Activated CD8-positive, alpha-beta memory T cell treated with anti-CD3 and anti-CD28 coated beads, Interleukin-2, amount 50 U/mL, for 24 hours (primary cell): ENCODE data around the gene NUDCD3.
"Not testable (repeated sequence)": the region's sequence is repeated elsewhere in the genome, so short reads cannot be mapped to it uniquely, and the experiment has no call there.

Source experiments
- DNase-seq: peaks from one replicate; pipeline ENCODE4 v3.0.0-alpha.2; 2020; ENCODE audit errors: extremely low read depth

Gene NUDCD3

DNA sequence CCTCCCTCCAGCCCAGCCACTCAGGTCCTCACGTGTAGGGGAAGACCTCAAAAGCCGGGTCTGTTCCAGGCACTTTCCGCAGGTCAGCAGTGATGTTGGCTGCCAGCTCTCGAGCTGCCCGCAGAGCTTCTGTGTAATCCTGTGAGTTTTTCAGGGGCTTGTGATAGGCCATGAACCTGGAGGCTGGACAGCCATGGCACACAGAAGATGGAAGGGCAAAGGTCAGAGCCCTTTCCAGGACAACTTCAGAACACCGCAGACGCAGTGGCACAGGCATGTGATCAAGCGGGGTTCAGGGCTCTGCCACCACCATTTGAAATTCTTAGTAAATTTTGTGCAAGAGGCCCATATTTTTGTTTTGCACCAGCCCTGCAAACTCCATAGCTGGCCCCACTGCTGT, 26.7 kb upstream of the NUDCD3 start:
- no peak for DNase-seq

DNA sequence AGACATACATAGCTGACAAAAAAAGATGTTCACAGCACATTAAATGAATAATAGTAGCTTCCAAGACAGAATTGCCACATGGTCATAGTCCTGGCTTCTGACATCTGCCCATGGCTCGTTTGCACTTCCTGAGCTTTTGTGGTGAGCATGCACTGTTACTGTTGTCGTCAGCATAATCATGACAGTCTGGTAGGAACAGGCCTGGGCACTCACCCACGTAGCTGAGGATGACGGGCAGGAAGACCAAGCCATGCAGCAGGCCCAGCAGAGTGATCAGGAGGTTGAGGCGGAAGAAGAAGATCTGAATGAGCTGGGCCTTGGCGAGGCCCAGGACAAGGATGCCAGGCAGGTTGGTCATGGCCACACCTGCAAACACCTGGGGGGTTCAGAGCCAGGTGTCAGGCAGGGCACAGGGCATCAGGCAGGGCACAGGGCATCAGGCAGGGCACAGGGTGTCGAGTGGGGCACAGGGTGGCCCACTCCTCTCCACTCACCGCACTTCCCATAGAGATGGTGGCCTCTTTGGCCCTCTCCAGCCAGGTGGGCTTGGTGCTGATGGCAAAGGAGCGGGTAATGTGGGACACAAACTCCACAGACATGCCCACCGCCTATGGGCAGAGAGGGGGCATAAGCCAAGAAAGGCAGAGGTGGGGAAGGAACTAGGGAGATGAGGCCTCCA, 25.3 kb upstream of the NUDCD3 start:
- DNase-seq: no peak

DNA sequence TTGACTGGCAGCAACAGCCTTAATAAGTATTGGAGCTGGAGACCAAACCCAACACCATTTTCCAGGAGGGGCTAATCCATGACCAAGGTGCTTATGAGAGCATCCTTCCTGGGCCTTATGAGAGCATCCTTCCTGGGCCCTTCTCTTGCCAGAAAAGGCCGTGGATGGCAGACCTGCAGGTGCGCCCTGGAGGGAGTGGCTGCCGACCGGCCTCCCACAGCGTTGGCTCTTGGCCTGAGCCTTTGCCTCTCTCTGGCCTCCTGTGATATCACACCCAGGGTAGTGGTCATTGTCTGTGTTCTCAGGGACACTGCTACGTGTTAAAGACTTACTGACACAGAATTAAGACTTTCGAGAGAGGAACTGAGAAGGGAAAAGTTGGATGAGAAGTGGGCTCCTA, 22.3 kb upstream of the NUDCD3 start:
- DNase-seq: no peak

DNA sequence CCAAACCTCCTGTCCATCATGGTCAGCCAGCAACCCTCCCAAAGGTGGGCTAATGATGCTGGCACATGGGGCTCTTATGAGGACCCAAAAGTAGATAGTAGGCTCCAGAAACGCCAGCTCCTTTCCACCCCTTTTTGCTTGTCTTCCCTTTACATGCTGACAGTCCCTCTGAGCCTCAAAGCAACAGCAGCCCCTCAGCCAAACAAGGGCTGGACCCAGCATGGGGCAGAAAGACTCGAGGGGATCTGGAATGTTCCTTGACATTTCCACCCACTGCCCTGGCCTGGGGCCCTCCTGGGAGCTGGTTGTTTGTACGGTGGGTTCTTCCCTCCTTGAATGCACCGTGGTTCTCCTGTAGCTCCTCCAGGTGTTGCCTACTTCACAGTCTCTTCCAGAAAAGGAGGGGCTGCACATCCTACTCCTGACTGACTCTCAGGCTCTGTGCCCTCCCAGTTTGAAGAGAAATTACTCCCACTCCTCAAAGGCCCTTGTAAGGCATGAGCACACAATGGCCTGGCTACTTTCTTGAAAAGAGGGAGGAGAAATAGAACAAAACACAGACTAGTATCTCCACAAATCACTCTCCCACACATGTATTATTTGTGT, 21.5 kb upstream of the NUDCD3 start:
- DNase-seq: no peak

DNA sequence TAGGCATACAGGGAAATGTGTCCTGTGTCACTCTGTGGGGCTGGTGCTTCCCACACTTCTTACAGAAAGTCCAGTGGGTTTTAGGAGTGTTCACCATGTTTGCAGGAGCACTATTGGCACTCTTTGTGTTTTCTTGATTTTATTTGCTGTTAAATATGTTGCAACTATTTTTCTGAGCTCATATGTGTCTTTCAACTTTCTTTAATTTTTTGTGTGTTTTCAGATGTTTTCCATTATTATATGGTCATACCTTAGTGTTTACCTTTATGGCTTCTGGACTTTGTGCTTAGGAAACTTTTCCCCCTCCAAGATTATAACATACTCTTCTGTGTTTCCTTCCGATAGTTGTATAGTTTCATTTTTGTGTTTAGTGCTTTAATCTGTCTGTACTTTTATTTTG, 20.8 kb upstream of the NUDCD3 start:
- DNase-seq: no peak

DNA sequence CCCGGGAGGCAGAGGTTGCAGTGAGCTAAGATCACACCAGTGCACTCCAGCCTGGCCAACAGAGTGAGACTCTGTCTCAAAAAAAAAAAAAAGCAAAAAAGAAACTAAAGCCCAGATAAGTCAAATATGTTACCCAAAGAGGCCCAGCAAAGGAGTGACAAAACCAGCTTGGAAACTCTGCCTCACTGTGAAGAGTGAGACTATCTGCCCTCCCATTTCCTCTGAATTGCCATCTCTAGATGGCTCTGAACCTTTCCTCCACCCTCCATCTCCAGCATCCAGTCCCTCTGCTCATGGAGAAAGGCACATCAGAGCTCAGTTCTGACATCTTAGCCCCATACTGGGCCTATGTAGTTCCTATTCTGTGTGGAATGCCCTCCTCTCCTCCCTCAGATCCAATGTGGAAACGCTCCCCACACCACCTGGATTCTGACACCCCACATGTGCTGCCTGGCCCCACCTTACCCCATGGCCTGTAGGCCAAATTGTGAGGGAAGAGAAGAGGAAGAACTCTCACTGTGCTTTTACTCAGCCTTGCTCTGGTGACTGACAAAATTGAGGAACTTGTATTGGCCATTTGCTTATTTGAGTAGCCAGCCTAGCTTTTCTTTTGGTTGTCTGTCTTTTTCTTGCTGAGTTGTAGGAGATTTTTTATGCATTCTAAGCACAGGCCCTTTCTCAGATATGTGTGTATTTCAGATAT, 18.0 kb upstream of the NUDCD3 start:
- no peak for DNase-seq

DNA sequence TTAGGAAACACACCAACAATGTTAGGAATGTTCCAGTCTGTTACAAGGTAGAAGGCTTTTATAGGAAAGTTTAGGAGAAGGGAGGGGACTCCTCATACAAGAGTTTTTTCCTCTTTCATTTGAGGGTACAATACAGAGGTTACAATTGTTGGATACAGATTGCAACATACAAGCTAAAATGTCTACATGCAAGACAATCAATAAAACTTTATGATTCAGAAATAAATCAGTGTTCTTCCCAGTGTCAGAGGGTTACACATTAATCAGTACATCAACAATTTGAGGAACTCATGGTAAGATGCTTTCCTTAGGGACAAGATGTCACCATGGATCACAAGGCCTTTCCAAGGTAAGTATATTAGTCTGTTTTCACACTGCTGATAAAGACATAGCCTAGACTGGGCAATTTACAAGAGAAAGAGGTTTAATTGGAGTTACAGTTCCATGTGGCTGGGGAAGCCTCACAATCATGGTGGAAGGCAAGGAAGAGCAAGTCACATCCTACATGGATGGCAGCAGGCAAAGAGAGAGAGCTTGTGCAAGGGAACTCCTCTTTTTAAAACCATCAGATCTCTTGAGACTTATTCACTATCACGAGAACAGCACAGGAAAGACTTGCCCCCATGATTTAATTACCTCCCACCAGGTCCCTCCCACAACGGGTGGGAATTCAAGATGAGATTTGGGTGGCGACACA, 16.3 kb upstream of the NUDCD3 start:
- DNase-seq: not testable (repeated sequence)

DNA sequence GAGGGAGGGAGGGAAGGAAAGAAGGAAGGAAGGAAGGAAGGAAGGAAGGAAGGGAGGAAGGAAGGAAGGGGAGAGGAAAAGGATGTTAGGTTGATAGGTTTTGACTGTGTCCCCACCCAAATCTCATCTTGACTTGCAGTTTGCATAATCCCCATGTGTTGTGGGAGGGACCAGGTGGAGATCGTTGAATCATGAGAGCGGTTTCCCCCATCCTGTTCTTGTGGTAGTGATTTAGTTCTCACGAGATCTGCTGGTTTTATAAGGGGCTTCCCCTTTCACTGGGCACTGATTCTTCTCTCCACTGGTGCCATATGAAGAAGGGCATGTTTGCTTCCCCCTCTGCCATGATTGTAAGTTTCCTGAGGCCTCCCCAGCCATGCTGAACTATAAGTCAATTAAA, 15.1 kb upstream of the NUDCD3 start:
- no peak for DNase-seq

DNA sequence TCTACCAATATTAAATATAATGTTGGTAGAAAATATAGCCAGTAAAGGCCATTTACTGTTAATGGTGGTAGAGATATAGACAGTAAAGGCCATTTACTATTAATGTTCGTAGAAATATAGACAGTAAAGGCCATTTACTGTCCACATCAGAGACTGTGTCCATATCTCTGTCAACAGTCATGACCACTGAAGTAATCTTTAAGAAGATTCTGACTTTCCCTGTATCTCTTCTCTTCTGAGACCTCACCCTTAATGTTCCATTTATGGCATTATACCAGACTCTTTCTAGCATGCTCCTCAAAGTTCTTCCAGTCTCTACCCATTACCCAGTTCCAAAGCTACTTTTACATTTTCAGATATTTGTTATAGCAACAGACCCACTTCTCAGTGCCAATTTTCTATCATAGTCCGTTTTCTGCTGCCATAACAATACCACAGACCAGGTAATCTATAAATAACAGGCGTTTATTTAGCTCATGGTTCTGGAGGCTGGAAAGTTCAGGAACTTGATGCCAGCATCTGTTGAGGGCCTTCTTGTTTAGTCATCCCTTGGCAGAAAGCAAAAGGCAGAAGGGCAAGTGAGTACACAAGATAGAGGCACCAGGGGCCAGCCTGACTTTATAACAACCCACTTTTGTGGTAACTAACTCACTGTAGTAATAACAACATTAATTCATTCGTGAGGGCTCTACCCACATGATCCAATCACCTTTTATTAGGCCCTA, 7.9 kb upstream of the NUDCD3 start:
- DNase-seq: no peak

DNA sequence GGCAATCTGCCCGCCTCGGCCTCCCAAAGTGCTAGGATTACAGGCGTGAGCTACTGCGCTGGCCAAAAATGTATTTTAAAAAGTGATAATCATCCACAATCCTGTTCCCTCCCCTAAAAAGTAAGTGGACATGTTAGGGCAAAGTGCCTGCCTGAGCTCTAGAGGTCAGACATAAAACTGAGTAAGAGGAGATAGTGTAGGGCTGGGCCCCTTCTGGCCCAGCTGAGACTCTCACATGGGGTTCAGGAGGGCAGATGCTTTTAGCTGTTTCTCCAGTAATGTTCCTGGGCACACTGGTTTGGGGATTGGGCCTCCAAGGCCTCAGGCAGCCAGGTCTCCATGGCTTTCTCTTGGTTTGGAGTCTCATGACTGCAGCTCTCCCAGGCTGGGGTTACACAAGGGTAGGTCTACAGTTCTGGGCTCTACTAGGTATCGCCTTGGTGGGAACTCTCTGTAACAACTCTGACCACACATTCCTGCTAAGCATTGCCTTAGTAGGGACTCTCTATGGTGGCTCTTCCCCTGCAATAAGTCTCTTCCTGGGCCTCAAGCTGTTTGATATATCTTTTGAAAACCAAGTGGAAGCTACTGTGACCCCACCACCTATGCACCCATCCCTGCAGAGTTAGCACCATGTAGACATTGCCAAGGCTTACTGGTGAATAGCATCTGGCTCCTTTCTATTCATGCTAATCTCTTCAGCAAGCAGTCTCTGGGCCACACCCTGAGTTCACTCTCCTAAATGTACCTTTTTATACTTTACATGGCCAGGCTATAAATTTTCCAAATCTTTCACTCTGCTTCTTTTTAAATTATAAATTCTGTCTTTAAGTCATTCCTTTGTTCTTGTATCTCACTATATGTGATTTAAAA, 6.9 kb upstream of the NUDCD3 start:
- DNase-seq: no peak

DNA sequence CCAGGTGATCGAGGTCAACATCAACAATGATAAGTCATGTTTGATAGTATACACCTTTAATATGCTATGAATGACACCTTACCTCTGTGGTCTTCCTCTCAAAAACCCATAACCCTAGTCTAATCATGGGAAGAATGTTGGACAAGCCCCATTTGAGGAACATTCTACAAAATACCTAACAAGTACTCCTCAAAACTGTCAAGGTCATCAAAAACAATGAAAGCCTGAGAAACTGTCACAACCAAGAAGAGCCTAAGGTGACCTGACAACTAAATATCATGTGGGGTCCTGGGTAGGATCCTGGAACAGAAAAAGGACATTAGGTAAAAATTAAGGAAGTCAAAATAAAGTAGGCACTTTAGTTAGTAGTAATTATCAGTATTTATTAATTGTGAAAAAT, 5.9 kb upstream of the NUDCD3 start:
- no peak for DNase-seq

DNA sequence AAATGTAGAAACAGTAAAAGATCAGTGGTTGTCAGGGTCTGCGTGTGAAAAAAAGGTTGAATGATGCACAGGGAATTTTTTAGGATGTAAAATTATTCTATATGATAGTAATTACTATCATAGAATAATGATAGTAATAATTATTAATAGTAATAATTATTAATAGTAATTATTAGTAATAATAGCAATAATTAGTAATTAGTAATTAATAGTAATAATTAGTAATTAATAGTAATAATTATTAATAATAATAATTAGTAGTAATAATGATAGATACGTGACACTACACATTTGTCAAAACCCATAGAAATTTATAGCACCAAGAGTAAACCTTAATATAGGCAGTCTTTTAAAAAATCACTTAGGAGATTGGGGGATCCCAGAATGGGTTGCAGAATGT, 4.5 kb upstream of the NUDCD3 start:
- no peak for DNase-seq

DNA sequence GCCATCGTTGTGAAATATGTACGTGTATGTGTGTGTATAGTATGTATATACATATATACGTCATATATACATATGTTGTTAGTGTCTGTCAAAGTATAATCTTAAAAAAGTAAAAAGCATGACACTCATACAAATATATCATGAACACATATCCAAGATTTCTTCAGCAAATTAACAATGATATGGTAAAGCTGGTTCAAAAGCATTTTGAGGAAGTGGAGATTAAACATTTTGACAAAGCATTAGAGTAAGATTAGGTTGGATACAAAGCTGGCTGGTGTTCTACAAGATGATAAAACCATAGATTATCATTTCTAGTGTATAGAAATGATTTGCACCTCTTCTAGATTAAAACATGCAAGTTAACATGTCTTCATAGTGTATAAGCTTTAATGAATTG, 771 bp upstream of the NUDCD3 start:
- DNase-seq: no peak

DNA sequence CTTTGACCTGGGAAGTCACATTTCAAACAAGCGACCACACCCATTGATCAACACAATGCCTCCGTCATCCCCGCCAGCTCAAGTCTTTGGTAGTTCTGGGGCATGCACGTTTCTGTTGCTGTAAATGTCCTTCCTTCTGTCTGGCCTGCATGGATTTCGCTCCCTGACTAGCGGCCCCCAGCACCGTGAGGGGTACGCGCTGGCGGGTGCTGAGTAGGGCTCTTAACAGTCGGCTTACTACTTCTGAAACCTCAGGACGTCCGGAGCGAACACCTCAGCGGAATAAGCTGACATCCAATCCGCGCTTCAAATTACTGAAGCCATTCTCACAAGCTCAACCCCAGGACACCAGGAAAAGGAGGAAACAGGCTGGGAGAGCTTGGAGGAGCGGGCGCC, 505 bp downstream of the NUDCD3 start:
- DNase-seq: no peak

DNA sequence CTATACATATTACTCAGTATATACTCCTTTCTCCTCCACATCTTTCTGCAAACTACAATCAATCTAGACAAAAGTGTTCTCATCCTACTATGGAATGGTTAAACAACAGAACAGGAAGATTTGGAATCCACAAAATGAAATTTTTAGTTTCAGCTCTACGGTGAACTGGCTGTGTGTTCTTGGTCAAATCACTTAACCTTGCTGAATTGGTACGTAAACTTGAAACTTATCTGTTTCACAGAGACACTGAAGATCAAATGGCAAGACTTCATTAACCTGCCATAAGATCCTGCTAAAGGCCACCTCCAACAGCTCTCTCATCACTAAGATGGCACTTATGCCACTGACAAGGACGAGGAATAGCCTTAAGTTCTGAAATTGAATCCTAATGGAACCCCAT, 1.5 kb downstream of the NUDCD3 start:
- DNase-seq: no peak

DNA sequence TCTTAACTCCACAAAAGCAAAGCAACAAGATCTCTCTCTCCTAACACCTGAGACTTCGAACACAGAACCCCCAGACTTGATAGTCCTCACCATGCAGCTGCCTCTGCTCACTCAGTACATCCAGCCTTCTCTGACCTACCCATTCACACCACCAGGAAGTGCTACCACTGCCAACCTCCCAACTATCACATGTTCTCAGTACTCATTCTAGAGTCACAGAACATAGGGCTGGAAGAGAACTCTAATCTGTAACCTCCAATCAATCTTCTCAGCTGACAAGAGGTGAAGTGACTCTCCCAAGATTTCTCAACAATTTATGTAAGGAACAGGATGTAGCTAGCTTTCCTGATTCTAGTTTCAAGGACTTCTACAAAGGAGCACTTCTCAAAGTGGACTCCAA, 3.8 kb downstream of the NUDCD3 start:
- no peak for DNase-seq

DNA sequence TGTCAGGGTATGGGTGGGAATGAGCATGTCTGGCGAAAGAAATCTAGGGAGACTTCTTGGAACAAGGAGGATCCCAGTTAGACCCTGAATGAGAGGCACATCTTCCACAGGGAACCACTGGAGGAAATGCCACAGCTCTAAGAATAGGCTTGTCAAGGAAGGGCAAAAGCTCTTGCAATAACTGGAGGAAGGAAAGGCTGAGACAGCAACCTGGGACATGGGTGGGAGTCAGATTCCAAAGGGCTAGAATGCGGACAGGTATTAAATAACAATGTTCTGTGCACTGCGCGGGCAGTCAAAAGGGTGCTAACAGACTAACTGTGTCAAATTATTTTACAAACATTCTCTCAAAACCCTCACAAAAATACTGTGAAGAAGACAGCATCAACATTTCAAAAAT, 4.5 kb downstream of the NUDCD3 start:
- no peak for DNase-seq

DNA sequence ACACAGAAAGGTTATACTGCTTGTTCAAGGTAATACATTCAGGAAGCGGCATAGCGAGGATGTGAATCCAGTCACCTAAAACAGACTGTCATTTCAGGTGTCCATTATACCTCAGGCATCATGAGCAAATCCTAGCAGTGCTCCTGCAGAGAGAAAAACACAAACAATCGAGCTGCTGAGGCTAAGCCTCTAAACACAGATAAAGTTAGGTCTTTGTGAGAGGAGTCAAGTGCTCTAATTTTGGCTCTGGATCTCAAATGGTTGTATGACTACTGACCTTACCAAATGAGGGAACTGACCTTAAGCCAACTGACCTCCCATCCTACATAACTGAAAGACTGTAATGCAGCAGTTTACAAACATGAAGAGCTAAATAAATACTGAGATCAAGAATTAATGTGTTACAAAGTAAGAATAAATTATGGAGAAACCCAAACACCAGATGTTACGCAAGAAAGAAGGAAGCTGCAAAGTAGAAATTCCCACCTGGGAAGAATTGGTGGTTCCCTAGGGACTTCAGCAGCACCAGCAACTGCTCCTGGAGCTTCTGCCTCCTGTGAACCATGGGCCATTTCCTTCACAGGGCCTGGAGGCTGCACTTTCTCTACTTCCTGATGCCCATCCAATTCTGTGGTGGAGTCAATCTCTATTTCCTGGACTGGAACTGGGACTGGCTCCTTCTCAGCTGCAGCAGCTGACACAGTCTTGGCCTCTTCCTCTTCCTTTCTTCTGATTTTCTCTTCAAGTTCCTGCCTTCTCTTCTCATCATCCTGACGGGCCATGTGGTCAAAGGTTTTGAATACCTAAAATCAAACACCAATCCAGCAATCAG, 5.8 kb downstream of the NUDCD3 start:
- DNase-seq: no peak

DNA sequence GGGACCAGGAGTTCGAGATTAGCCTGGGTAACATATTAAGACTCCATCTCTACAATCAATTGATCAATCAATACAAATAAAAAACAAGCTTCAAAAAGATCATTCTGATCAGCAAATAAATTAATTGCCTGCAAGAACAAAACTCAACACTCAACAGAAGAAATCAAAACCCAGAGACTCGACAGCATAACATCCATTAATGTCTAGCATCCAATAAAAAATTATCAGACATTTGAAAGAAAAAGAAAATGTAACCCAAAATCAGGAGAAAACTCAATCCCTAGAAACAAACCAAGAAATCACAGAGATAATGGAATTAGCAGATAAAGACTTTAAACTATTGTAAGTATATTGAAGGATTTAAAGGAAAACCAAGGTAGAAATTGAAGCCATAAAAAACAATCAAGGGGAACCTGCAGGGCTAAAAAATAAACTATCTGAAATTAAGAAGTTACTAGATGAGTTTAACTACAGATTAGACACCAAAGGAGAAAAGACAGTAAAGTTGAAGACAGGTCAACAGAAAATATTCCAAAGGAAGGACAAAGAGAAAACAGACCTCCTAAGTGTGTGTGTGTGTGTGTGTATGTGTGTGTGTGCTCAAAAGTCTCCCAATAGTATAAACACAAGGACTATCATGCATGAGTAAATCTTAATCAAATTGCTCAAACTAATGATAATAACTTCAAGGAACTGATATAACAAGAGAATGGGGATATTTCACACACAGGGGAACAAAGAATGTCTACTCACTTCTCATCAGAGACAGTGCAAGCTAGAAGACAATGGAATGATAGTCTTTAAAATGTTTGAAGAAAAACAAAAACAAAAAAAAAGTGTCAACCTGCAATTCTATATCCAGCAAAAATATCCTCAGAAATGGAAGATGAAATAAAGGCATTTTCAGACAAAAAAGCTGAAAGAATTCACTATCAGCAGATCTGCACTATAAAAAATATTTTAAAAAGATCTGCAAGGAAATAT, 7.7 kb downstream of the NUDCD3 start:
- DNase-seq: no peak
